Measurements from ENCODE around the gene SEC24C.

DNA sequence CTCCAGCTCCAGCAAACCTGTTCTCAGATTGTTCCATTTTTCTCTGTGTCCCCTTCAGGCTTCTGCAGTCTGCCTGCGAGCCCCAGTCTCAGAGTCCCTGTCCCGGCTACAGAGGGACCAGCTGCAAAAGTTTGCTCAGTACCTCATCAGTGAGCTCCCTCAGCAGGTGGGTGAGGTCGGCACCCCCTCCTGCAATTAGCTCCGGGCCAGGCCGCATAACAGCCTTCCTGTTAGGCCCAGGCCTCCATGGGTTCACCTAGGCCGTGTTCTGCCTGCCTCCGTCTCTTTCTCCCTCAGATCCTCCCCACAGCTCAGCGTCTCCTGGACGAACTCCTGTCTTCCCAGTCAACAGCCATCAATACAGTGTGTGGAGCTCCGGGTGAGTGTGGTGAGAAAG lies 45.5 kb downstream of the SEC24C start:
- TF ChIP-seq CTCF (IDR thresholded peaks at IDR 0.05) = no peak
- no peak for TF ChIP-seq POLR2AphosphoS5 (IDR thresholded peaks at IDR 0.05; ENCODE audit: low read depth, low read length)

Data from Panc1 (cell line).